Breast epithelium (tissue), 3 donors: ENCODE measurements around the gene SEMA3E.

Experiments
- POLR2A ChIP-seq: fragments of 450-650 bp; IDR thresholded peaks from one replicate; pipeline ENCODE4 v1.6.1; 2016; ENCODE audit warnings: antibody characterized with exemption, mild to moderate bottlenecking, moderate library complexity
- TF ChIP-seq, protein P1 (sequence below), 3 donors: fragments of 450-650 bp; IDR thresholded peaks; one replicate each; pipeline ENCODE4 v1.5.1; 2016 to 2017; ENCODE audit warnings: antibody characterized with exemption in 3 of 3, mild to moderate bottlenecking in 3 of 3, moderate library complexity in 3 of 3

DNA sequence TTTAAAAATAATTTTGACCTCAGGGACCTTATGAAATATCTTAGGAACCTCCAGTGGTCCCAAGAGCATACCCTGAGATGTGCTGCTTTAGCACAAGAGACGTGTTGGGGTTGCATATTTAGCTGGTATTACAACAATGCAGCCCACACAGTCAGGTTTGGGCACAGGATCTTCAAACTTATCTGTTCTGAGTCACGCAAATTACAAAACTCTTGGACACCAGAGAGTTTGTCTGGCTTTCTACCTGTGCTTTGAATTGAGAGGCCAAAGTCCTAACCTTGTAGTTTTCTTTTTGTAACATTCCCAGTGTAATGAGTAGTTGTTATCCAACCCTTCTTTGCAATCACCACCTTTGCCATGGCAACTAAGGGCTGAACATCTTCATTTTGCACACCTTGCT, 322.7 kb downstream of the SEMA3E start:
- TF ChIP-seq, protein P1, sequence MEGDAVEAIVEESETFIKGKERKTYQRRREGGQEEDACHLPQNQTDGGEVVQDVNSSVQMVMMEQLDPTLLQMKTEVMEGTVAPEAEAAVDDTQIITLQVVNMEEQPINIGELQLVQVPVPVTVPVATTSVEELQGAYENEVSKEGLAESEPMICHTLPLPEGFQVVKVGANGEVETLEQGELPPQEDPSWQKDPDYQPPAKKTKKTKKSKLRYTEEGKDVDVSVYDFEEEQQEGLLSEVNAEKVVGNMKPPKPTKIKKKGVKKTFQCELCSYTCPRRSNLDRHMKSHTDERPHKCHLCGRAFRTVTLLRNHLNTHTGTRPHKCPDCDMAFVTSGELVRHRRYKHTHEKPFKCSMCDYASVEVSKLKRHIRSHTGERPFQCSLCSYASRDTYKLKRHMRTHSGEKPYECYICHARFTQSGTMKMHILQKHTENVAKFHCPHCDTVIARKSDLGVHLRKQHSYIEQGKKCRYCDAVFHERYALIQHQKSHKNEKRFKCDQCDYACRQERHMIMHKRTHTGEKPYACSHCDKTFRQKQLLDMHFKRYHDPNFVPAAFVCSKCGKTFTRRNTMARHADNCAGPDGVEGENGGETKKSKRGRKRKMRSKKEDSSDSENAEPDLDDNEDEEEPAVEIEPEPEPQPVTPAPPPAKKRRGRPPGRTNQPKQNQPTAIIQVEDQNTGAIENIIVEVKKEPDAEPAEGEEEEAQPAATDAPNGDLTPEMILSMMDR (IDR thresholded peaks at IDR 0.05) = no peak
- TF ChIP-seq POLR2A = no peak
